Lung (tissue), 12 donors: Measurements from ENCODE around the gene CLDN4. TPM values are rescaled to one million over a fixed set of nuclear protein-coding genes. Genes with fewer than 3 reads are reported as not detected.

Source experiments
- ATAC-seq: fragments of 200-7000 bp; cut with Tn5 transposase; one replicate; pipeline ENCODE4 v1.9.1; 2020; ENCODE audit warnings: moderate number of reproducible peaks; ENCODE audit not compliant: insufficient read depth, low FRiP score
- DNase-seq, 3 donors: peaks; one replicate each; pipeline ENCODE4 v3.0.0-alpha.2; 2013 to 2017
- H3K27ac ChIP-seq, 2 donors: one replicate each; pipeline ENCODE4 v1.5.1; 2013; ENCODE audit warnings: mild to moderate bottlenecking in 2 of 2, moderate library complexity in 2 of 2, control low read depth in 1 of 2, inconsistent platforms in 1 of 2, low read depth in 1 of 2, low read length in 1 of 2
- H3K27me3 ChIP-seq, 3 donors: one replicate each; pipeline ENCODE4 v1.5.1; 2013; ENCODE audit warnings: low read length in 2 of 3; ENCODE audit not compliant: control insufficient read depth in 3 of 3, insufficient read depth in 3 of 3
- H3K36me3 ChIP-seq, 4 donors: one replicate each; pipeline ENCODE4 v1.5.1; 2013; ENCODE audit warnings: low read length in 4 of 4, mild to moderate bottlenecking in 1 of 4, moderate library complexity in 1 of 4; ENCODE audit not compliant: control insufficient read depth in 4 of 4, insufficient read depth in 4 of 4
- H3K4me1 ChIP-seq, 5 donors: one replicate each; pipeline ENCODE4 v1.5.1; 2013; ENCODE audit warnings: low read length in 5 of 5, mild to moderate bottlenecking in 2 of 5, moderate library complexity in 1 of 5; ENCODE audit not compliant: control insufficient read depth in 5 of 5, insufficient read depth in 5 of 5
- H3K4me3 ChIP-seq: one replicate; pipeline ENCODE4 v1.5.1; 2013; ENCODE audit warnings: mild to moderate bottlenecking, control low read depth, moderate library complexity
- H3K9ac ChIP-seq, 2 donors: one replicate each; pipeline ENCODE4 v1.5.1; 2013; ENCODE audit warnings: low read length in 2 of 2, control low read depth in 1 of 2; ENCODE audit not compliant: insufficient read depth in 1 of 2
- H3K9me3 ChIP-seq, 4 donors: one replicate each; pipeline ENCODE4 v1.5.1; 2013; ENCODE audit warnings: low read length in 3 of 4, mild to moderate bottlenecking in 1 of 4, moderate library complexity in 1 of 4; ENCODE audit not compliant: control insufficient read depth in 4 of 4, insufficient read depth in 3 of 4
- CTCF ChIP-seq: IDR thresholded peaks from 2 replicates; pipeline ENCODE4 v1.5.1; 2012; ENCODE audit warnings: mild to moderate bottlenecking; ENCODE audit errors: control extremely low read depth, extremely low read depth
- WGBS, 2 donors: extraction: QIAGEN DNeasy Blood & Tissue Kit; methylation state at CpG; one replicate each; pipeline ENCODE4 v1.1.7; 2013; 5-methylcytosine and 5-hydroxymethylcytosine counted together
- polyA plus RNA-seq, 2 donors: library from polyadenylated mRNA; stranded (reverse); fragments of 200-250 nt; gene quantifications; one replicate each; pipeline ENCODE4 v1.2.1, GENCODE V29; 2013
- total RNA-seq, 2 donors: library from RNA; depleted of rRNA in 1 of 2; stranded (reverse); fragments of >200 nt in 1 of 2; gene quantifications; one replicate each; pipeline ENCODE4 v1.2.1, GENCODE V29; 2014 to 2021
- donor health status: control.
- donor health status: control.
- donor health status: Bipolar disorder and iron deficiency.
- donor health status: healthy.
- donor health status: DM: yes; HTN: yes; CAD: no.

The CLDN4 gene
- total and polyA plus RNA-seq, 4 donors: 99.8 to 169 (median 152) TPM

GRCh38 chr7:73828972-73829371, 1.8 kb upstream of the CLDN4 start:
- peaks cover 0 to 23% (median 14%) of the 10 kb centered on the region in 5 donors for H3K4me1 ChIP-seq
- TF ChIP-seq CTCF: no peak
- WGBS, 2 donors: 68 to 84% methylated on average over 5 of the region's 5 CpGs
- H3K9ac ChIP-seq: peak overlapping the region in 1 of 2 donors; percentile 11
- H3K4me3 ChIP-seq: no peak overlapping the region
- H3K9me3 ChIP-seq: no peaks in the 10 kb centered on the region
- H3K27me3 ChIP-seq: peaks cover 0 to 5% (median 3%) of the 10 kb centered on the region in 3 donors
- DNase-seq (no peak), ATAC-seq (no peak)
- peak overlapping the region in 1 of 2 donors; percentile 93 for H3K27ac ChIP-seq
- no peaks in the 10 kb centered on the region for H3K36me3 ChIP-seq

DNA sequence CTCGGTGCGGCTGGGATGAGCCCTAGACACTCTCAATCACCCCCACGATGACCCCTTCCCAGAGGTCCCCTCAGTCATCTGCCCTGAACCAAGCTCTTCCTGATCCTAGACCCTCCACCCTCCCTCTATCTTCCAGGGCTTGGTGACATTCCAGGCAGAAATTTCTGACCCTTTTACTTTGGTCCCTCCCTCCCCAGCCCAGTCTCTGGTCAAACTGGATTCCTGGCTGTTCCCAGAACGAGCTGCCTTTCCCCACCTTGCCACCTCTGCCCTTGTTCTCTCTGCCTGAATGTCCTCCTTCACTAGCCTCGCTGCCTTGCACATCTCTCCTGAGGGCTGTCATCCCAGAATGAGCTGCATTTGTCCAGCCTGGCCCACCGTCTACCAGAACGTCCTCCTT, 1.3 kb upstream of the CLDN4 start:
- Histone ChIP-seq H3K4me3 (no peak overlapping the region), H3K9ac (peak overlapping the region in 1 of 2 donors; percentile 56), H3K27ac (peak overlapping the region in 1 of 2 donors; percentile 93), H3K9me3 (no peaks in the 10 kb centered on the region), H3K36me3 (no peaks in the 10 kb centered on the region), H3K27me3 (peaks cover 0 to 5% (median 3%) of the 10 kb centered on the region in 3 donors), H3K4me1 (peaks cover 0 to 23% (median 14%) of the 10 kb centered on the region in 5 donors)
- ATAC-seq: no peak
- peak in 2 of 3 donors; percentile 33 to 58 for DNase-seq
- WGBS, 2 donors: 51 to 62% methylated on average over 7 of the region's 7 CpGs
- TF ChIP-seq CTCF: no peak

DNA sequence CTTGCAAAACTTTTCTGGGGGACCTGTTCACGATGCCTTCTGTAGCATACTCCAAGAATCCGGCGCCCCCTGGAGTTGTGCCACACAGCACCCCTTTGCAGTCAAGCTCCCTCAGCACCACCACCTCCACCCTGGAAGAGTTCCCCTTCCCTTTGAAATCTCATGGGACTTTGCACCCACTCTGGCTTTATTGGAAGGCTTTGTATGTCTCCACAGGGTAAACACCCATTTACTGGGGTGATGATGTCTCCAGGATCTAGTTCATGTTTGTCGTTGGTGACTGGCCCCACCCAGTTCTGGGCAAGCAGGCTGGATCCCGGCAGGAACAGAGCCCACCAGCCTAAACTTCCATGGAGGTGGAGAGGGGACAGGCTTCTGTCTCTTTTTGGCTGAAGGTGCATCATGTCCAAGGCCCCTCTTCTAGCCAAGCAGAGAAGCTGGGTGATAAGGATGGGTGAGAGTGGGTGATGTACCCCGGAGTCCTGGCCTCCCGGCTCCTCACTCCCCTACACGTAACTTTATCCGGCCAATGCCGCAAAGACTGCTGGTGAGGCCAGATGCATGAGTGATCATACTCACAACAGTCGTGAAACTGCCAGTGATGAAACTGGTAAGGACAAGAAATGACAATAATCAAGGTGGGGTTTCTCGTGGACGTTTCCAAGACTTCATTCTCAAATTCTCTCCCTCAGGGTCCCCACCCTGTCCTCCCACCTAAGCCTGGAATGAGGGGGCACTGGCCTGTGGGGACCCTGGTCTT, 695 bp upstream of the CLDN4 start:
- Histone ChIP-seq H3K4me1 (peaks cover 0 to 23% (median 15%) of the 10 kb centered on the region in 5 donors), H3K36me3 (no peaks in the 10 kb centered on the region), H3K27ac (peak overlapping the region in 1 of 2 donors; percentile 93), H3K27me3 (peaks cover 0 to 5% (median 3%) of the 10 kb centered on the region in 3 donors), H3K9ac (peak overlapping the region; percentile 61 to 75), H3K9me3 (no peaks in the 10 kb centered on the region), H3K4me3 (no peak overlapping the region)
- TF ChIP-seq CTCF: no peak
- WGBS, 2 donors: 61 to 74% methylated on average over 13 of the region's 13 CpGs
- DNase-seq: no peak
- ATAC-seq: no peak

DNA sequence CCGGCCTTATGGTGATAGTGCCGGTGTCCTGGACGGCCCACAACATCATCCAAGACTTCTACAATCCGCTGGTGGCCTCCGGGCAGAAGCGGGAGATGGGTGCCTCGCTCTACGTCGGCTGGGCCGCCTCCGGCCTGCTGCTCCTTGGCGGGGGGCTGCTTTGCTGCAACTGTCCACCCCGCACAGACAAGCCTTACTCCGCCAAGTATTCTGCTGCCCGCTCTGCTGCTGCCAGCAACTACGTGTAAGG, 713 bp downstream of the CLDN4 start:
- ATAC-seq: no peak
- WGBS, 2 donors: 62 to 72% methylated on average over 15 to 16 of the region's 16 CpGs

More for the DNA sequence above, 713 bp downstream of the CLDN4 start:
- H3K9ac ChIP-seq: peak overlapping the region; percentile 75 to 87
- H3K9me3 ChIP-seq: no peaks in the 10 kb centered on the region
- H3K27ac ChIP-seq: peak overlapping the region in 1 of 2 donors; percentile 91
- TF ChIP-seq CTCF: no peak
- H3K4me3 ChIP-seq: peak overlapping the region; percentile 54
- no peak for DNase-seq
- no peaks in the 10 kb centered on the region for H3K36me3 ChIP-seq
- H3K27me3 ChIP-seq: peaks cover 0 to 5% (median 3%) of the 10 kb centered on the region in 3 donors
- peaks cover 0 to 22% (median 15%) of the 10 kb centered on the region in 5 donors for H3K4me1 ChIP-seq
